ENCODE data around the gene NHSL1. TPM values are rescaled to one million over a fixed set of nuclear protein-coding genes. Genes with fewer than 3 reads are reported as not detected.
A peak's percentile ranks its signal among the peaks of the same experiment; 100 is the strongest.

The NHSL1 gene
- total RNA-seq, 2 donors from 2014 or later, result 9.7 to 13.3 TPM

GRCh38 chr6:138432063-138432356 lies 67.3 kb downstream of the NHSL1 start:
- no peaks in the 10 kb centered on the region for H3K27me3 ChIP-seq (replicated peaks; ENCODE audit: insufficient read depth)
- H3K4me1 ChIP-seq (ENCODE audit: control insufficient read depth in 1 of 2, low read depth in 2 of 2), result no peaks in the 10 kb centered on the region
- no peak overlapping the region for H3K27ac ChIP-seq
- no peak overlapping the region for H3K4me3 ChIP-seq
- TF ChIP-seq CTCF (IDR thresholded peaks at IDR 0.05), result no peak
- DNase-seq (ENCODE audit: low spot score), result no peak
- no peak for ATAC-seq (ENCODE audit: insufficient number of reproducible peaks, low FRiP score, low read depth)
- H3K9me3 ChIP-seq, result no peaks in the 10 kb centered on the region
- H3K36me3 ChIP-seq, result no peaks in the 10 kb centered on the region

GRCh38 chr6:138431256-138432062 lies 67.8 kb downstream of the NHSL1 start:
- H3K9me3 ChIP-seq, result no peaks in the 10 kb centered on the region
- TF ChIP-seq CTCF (IDR thresholded peaks at IDR 0.05), result no peak
- H3K27me3 ChIP-seq (replicated peaks; ENCODE audit: insufficient read depth), result no peaks in the 10 kb centered on the region
- no peak overlapping the region for H3K4me3 ChIP-seq
- H3K36me3 ChIP-seq, result no peaks in the 10 kb centered on the region
- no peak overlapping the region for H3K27ac ChIP-seq
- H3K4me1 ChIP-seq (ENCODE audit: control insufficient read depth in 1 of 2, low read depth in 2 of 2), result no peaks in the 10 kb centered on the region
- no peak for DNase-seq (ENCODE audit: low spot score)
- no peak for ATAC-seq (ENCODE audit: insufficient number of reproducible peaks, low FRiP score, low read depth)

- Histone ChIP-seq H3K27ac (no peak overlapping the region), H3K4me1 (ENCODE audit: control insufficient read depth in 1 of 2, low read depth in 2 of 2) (no peaks in the 10 kb centered on the region), H3K4me3 (no peak overlapping the region), H3K9me3 (no peaks in the 10 kb centered on the region), H3K27me3 (replicated peaks; ENCODE audit: insufficient read depth) (no peaks in the 10 kb centered on the region), H3K36me3 (no peaks in the 10 kb centered on the region)
- no peak for DNase-seq (ENCODE audit: low spot score)
- TF ChIP-seq CTCF (IDR thresholded peaks at IDR 0.05), result no peak
- no peak for ATAC-seq (ENCODE audit: insufficient number of reproducible peaks, low FRiP score, low read depth)
These were observed 68.7 kb downstream of the NHSL1 start for GRCh38 chr6:138430361-138431145.

- ATAC-seq (ENCODE audit: insufficient number of reproducible peaks, low FRiP score, low read depth) (no peak), DNase-seq (ENCODE audit: low spot score) (no peak)
- no peaks in the 10 kb centered on the region for H3K36me3 ChIP-seq
- no peaks in the 10 kb centered on the region for H3K27me3 ChIP-seq (replicated peaks; ENCODE audit: insufficient read depth)
- TF ChIP-seq CTCF (IDR thresholded peaks at IDR 0.05), result no peak
- no peak overlapping the region for H3K4me3 ChIP-seq
- H3K9me3 ChIP-seq, result no peaks in the 10 kb centered on the region
- H3K4me1 ChIP-seq (ENCODE audit: control insufficient read depth in 1 of 2, low read depth in 2 of 2), result no peaks in the 10 kb centered on the region
- no peak overlapping the region for H3K27ac ChIP-seq
These were observed 69.5 kb downstream of the NHSL1 start for GRCh38 chr6:138429761-138430160.

- Histone ChIP-seq H3K4me3 (no peak overlapping the region), H3K36me3 (no peaks in the 10 kb centered on the region), H3K27me3 (replicated peaks; ENCODE audit: insufficient read depth) (no peaks in the 10 kb centered on the region), H3K9me3 (no peaks in the 10 kb centered on the region), H3K4me1 (ENCODE audit: control insufficient read depth in 1 of 2, low read depth in 2 of 2) (no peaks in the 10 kb centered on the region), H3K27ac (no peak overlapping the region)
- ATAC-seq (ENCODE audit: insufficient number of reproducible peaks, low FRiP score, low read depth), result no peak
- peak; percentile 52 for TF ChIP-seq CTCF (IDR thresholded peaks at IDR 0.05)
- no peak for DNase-seq (ENCODE audit: low spot score)
These were observed 70.2 kb downstream of the NHSL1 start for GRCh38 chr6:138428944-138429598.
